Panc1 (cell line): ENCODE data around the gene GATC. TPM values are rescaled to one million over a fixed set of nuclear protein-coding genes. Genes with fewer than 3 reads are reported as not detected.

ENCODE experiments used
- ATAC-seq: fragments of 200-7000 bp; cut with Tn5 transposase; 2 replicates; pipeline ENCODE4 v1.9.1; 2020; ENCODE audit warnings: mild to moderate bottlenecking, moderate library complexity
- BruUV-seq: library from RNA; stranded (reverse); fragments of 400-500 nt; replicated peaks from 2 replicates; lab custom pipeline; 2021; lab: Mats Ljungman, UMichigan
- CTCF ChIA-PET: fragments of 300-600 bp; sonication (Branson Sonifier 250); formaldehyde crosslinking; loops from one replicate; lab custom pipeline; 2022; ENCODE audit warnings: antibody characterized with exemption; lab: Charles Lee
- POLR2A ChIA-PET: fragments of 300-600 bp; sonication (Branson Sonifier 250); formaldehyde crosslinking; loops from one replicate; lab custom pipeline; 2022; ENCODE audit warnings: antibody characterized with exemption; lab: Charles Lee
- DNase-seq: peaks from one replicate; pipeline ENCODE4 v3.0.0-alpha.2; 2010; ENCODE audit warnings: low read depth, low spot score
- H3K27ac ChIP-seq: 2 replicates; pipeline ENCODE4 v1.5.1; 2011; ENCODE audit warnings: mild to moderate bottlenecking, low read length, inconsistent platforms
- H3K27me3 ChIP-seq: fragments of 200-500 bp; sonication (Bioruptor generic); 2 replicates; pipeline ENCODE4 v1.6.0; 2014; ENCODE audit warnings: low read length, inconsistent platforms; ENCODE audit not compliant: control insufficient read depth, insufficient read depth
- H3K36me3 ChIP-seq: fragments of 200-500 bp; sonication (Bioruptor generic); 2 replicates; pipeline ENCODE4 v1.5.1; 2014; ENCODE audit warnings: inconsistent platforms, mild to moderate bottlenecking, low read length, moderate library complexity; ENCODE audit not compliant: control insufficient read depth, insufficient read depth
- H3K4me1 ChIP-seq: 2 replicates; pipeline ENCODE4 v1.5.1; 2011; ENCODE audit warnings: inconsistent platforms, mild to moderate bottlenecking, low read length, moderate library complexity; ENCODE audit not compliant: control insufficient read depth, insufficient read depth
- H3K4me3 ChIP-seq, 2 experiments: 2 replicates each; pipeline ENCODE4 v1.5.1; 2011 to 2012; ENCODE audit warnings: low read depth in 2 of 2, low read length in 2 of 2, mild to moderate bottlenecking in 2 of 2, inconsistent platforms in 1 of 2, moderate library complexity in 1 of 2
- H3K9me3 ChIP-seq: fragments of 200-500 bp; sonication (Bioruptor generic); 2 replicates; pipeline ENCODE4 v1.5.1; 2014; ENCODE audit warnings: low read depth, mild to moderate bottlenecking, inconsistent platforms, low read length, moderate library complexity; ENCODE audit not compliant: control insufficient read depth, insufficient read depth
- CTCF ChIP-seq: fragments of 450-650 bp; IDR thresholded peaks from 2 replicates; pipeline ENCODE4 v1.5.1; 2017; ENCODE audit warnings: mild to moderate bottlenecking
- POLR2AphosphoS5 ChIP-seq: IDR thresholded peaks from 2 replicates; pipeline ENCODE4 v1.6.1; 2012; ENCODE audit warnings: mild to moderate bottlenecking, low read depth, low read length, moderate library complexity
- REST ChIP-seq, 2 experiments: IDR thresholded peaks; 2 replicates each; pipeline ENCODE4 v1.6.1; 2011 to 2012; ENCODE audit warnings: low read depth in 2 of 2, control low read depth in 1 of 2, low read length in 1 of 2, mild to moderate bottlenecking in 1 of 2, moderate library complexity in 1 of 2; ENCODE audit not compliant: insufficient read depth in 1 of 2
- SIN3A ChIP-seq: IDR thresholded peaks from 2 replicates; pipeline ENCODE4 v1.6.1; 2012; ENCODE audit warnings: low read depth, mild to moderate bottlenecking, low read length, moderate library complexity, borderline replicate concordance; ENCODE audit not compliant: insufficient read depth
- TCF7L2 ChIP-seq: IDR thresholded peaks from 2 replicates; pipeline ENCODE4 v1.6.1; 2011; ENCODE audit warnings: mild to moderate bottlenecking, low read depth, low read length, inconsistent platforms
- in situ Hi-C: cut with HindIII; loops from 2 replicates; pipeline ENCODE4 v1.10.0; 2016; ENCODE audit warnings: low sequenced_read_pairs, low pct_unique_long_range_greater_than_20kb
- intact Hi-C: fragments of 100-400 bp; cut with micrococcal nuclease; formaldehyde crosslinking; loops from one replicate; pipeline ENCODE4 v1.10.0; 2022; ENCODE audit not compliant: unreplicated experiment
- total RNA-seq: library from RNA; stranded (reverse); gene quantifications from one replicate; pipeline ENCODE4 v1.2.1, GENCODE V29; 2021; ENCODE audit not compliant: unreplicated experiment

Gene GATC
- total RNA-seq, 1 experiment from 2014 or later: 34.7 TPM

- POLR2A ChIA-PET: no interaction called here
- in situ Hi-C loops: no loop called here
- H3K9me3 ChIP-seq: no peaks in the 10 kb centered on the region
- H3K4me1 ChIP-seq: peaks cover 9% of the 10 kb centered on the region
- no peak overlapping the region for H3K4me3 ChIP-seq
- H3K27ac ChIP-seq: no peak overlapping the region
- DNase-seq (no peak), ATAC-seq (peak; percentile 64; the same call in 1 of the 2 replicates)
- intact Hi-C loops: no loop called here
- H3K27me3 ChIP-seq: no peaks in the 10 kb centered on the region
- no TSS peak for BruUV-seq
- no peak for TF ChIP-seq TCF7L2
- TF ChIP-seq POLR2AphosphoS5: no peak
- no peak for TF ChIP-seq REST (IDR thresholded peaks at IDR 0.05; ENCODE audit: insufficient read depth in 1 of 2, low read depth in 2 of 2, low read length in 1 of 2)
- TF ChIP-seq SIN3A: no peak
- no peak for TF ChIP-seq CTCF
- no peaks in the 10 kb centered on the region for H3K36me3 ChIP-seq
- CTCF ChIA-PET: interaction anchor here (0.6 kb wide), 1 partner anchor 218 kb away, joined by 5 read pairs; no protein-coding TSS in a partner anchor
Observed at GRCh38 chr12:120479458-120479857, 33.2 kb downstream of the GATC start.

- BruUV-seq: no TSS peak
Observed at GRCh38 chr12:120480211-120480610, 34.0 kb downstream of the GATC start.

More at GRCh38 chr12:120480211-120480610, 34.0 kb downstream of the GATC start:
- H3K27me3 ChIP-seq: no peaks in the 10 kb centered on the region
- TF ChIP-seq SIN3A: no peak
- TF ChIP-seq POLR2AphosphoS5: no peak
- in situ Hi-C loops (no loop called here), intact Hi-C loops (no loop called here)
- no peaks in the 10 kb centered on the region for H3K36me3 ChIP-seq
- ATAC-seq (peak; percentile 64; the same call in 1 of the 2 replicates), DNase-seq (no peak)
- H3K27ac ChIP-seq: no peak overlapping the region
- peaks cover 3% of the 10 kb centered on the region; the same call in 1 of the 2 replicates for H3K4me1 ChIP-seq
- ChIA-PET POLR2A (no interaction called here), CTCF (no interaction called here)
- H3K9me3 ChIP-seq: no peaks in the 10 kb centered on the region
- H3K4me3 ChIP-seq: no peak overlapping the region
